NCI-H2081 treated with DMSO at 0.1 percent for 48 hours (cell line): ENCODE data around the gene FGFBP2.
"Not testable (repeated sequence)": the region's sequence is repeated elsewhere in the genome, so short reads cannot be mapped to it uniquely, and the experiment has no call there.

ENCODE experiments used
- DNase-seq: peaks from one replicate; lab custom pipeline; 2025; lab: John Stamatoyannopoulos, UW

Gene FGFBP2

DNA sequence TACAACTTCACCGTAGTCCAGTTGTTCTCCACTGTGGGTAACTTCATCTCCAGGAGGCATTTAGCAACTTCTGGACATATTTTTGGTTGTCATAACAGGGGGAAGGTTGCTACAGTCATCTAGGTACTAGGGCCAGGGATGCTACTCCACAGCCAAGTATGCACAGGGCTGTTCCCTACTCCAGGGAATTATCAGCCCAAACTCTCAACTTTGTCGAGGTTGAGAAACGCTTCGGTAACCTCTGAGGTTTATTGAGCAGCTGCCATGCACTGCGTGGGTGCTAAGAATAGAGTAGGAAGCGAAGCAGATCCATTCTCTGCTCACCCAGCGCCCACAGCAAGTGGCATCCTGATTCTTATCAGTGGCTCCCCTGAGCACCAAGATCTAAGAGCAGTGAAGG lies 32.7 kb downstream of the FGFBP2 start:
- DNase-seq, result no peak

DNA sequence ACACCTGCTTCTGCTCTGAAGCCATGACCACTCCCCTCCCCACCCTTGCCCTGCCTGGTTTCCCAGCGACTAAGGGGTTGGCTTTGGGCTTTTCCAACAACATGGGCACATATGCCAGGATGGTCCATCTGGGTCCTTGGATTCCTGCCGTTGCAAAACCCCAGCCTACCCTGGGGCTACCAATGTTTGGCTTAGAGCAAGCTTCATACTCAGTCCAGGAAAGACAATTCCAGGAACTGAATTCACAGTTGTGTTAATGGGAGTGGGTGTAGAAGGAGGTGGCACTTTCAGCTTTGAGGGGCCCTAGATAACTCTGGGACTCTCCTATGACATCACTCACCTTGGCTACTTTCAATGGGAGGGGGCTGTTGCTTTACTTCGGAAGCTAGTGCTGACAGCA lies 33.4 kb downstream of the FGFBP2 start:
- DNase-seq, result no peak

DNA sequence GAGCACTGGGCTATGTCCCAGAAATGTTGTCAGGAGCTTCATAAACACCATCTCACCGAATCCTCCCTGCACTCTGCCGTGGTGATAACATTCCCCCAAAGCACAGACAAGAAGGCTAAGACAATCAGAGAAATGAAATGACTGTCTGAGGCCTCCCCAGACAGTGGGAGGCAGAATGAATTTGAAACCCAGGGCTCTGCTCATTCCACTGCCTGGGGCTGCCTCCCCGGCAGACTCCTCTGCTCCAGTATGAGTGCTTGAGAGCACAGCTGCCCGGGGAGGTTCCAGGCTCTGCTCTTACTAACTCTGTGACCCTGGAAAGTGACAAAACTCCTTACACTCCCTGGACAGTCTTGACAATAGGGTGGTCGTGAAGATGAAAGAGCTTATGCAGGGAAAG lies 34.1 kb downstream of the FGFBP2 start:
- no peak for DNase-seq

DNA sequence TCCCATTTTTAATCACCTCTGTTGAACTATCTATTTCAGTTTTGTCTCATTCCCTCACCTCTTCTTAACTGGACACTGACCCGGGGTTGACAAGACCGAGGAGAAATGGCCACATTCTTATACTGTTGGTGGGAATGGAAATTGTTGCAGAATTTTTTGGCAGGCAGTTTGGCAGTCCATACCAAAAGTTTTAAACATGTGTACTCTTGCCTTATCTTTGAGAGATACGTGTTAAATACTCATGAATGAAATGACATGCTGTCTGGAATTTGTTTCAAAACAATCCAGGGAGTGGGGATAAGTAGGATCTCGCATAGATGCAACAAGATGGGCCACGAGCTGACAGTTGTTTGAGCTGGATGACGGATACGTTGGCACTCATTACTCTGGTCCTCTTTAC lies 36.5 kb downstream of the FGFBP2 start:
- DNase-seq, result no peak

DNA sequence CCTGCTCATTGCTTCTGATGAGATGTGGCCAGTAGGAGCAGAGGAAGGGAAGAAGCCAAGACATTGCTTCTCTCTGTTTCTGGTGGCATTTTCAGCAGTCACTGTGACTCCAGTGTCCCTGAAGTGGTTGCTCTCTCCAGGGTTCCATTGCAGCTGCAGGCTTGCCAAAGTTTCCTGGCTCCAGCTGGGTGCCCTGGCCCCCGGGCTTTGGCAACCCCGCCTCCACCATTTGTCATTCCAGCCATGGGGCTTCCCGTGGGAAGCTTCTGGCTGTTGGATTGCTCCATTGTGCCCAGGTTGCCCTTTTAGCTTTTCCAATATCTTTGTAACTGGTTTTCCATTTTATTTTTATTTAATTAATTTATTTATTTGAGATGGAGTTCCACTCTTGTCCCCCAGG lies 37.1 kb downstream of the FGFBP2 start:
- no peak for DNase-seq

DNA sequence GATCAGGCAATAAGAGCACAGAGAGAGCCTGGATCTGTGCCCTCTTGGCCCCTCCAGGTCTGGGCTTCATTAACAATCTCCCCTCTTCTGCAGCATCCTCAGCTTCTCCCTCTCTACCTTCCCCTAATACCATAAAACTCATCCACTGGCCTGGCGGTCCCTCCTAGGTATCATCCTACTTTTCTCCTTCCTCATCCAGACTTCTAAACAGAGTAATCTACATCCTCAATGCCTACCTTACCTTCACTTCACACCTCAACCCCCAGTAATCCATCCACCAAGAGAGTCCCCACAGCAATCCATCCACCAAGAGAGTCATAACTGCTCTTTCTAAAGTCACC lies 41.4 kb downstream of the FGFBP2 start:
- DNase-seq, result no peak

DNA sequence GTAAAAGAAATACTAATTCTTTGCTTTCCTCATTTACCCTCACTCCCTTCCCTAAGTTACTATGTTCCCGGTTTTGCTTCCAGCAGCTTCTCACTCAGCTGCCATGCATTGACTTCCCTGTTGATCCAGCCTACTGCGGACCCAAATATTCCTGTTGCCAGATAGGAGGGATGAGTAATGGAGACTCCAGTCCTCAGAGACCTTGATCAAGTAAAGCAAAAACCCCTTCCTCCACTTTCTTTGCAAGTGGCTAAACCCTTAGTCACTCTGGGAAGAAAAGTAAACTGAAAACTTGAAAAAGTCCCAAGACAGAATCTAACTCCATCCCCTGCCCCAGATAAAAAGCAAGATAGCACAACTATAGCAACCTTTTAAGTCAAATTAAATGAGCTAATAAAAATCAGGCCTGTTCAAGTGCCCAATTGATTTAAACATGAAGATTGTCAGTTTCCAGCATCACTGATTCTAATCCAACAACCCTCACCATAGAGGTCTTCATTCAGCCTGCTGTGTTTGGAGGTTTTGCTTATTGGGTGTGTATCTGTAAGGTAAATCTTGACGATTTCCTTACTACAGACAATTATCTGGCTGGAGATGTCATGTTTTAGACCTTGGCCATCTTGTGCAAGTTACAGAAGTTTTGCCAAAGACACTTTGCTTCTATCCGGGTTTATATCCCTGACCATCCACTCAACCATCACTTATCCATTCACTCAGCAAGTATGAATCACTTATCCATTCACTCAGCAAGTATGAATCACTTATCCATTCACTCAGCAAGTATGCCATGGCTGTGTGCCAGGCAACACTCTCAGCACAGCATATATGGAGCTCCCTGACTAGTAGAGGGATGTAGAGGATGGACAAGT lies 42.0 kb downstream of the FGFBP2 start:
- no peak for DNase-seq

DNA sequence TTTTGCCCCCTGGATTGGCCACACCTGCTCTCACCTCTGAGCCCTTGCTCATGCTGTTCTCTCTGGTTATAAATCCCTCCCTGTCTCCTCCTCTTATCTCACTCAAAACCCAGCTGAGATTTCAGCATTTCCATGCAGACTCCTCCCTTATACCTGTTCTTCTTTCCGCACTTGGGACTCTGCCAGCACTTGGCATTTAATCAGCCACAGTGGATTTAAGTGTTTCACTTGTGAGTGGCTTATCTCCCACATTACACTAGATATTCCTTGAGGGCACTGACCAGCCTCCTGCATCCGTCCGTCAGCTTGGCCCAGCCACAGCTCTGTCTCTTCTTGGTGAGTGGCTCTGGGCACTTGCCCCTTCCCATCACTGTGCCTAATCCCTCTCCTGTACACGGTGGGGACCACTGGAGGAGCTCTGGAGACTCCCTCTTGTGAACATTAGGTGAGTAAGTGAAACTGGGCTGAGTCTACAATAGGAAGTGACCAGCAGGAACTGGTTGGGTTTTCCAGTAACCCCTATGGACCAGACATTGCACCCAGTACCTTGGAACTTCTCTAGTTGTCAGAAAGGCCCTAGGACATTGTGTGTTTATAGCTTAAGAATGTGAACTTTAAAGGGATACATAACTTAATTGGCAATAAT lies 44.4 kb downstream of the FGFBP2 start:
- no peak for DNase-seq

DNA sequence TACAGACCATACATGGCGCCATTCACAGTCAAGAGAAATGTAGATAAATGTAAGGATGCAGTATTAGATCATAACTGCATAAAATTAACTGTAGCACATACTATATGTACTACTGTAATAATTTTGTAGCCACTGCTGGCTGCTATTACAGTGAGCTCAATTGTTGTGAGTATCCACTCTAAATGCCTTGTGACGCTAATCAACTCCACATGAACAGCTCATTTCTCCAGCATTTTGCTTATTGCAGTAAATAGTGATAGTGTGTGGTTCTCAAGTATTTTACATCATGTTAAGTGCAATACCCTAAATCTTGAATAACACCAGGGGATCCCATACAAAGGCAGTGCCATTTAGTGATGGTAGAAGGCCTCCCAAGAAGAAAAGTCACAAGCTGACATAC lies 45.7 kb downstream of the FGFBP2 start:
- no peak for DNase-seq

DNA sequence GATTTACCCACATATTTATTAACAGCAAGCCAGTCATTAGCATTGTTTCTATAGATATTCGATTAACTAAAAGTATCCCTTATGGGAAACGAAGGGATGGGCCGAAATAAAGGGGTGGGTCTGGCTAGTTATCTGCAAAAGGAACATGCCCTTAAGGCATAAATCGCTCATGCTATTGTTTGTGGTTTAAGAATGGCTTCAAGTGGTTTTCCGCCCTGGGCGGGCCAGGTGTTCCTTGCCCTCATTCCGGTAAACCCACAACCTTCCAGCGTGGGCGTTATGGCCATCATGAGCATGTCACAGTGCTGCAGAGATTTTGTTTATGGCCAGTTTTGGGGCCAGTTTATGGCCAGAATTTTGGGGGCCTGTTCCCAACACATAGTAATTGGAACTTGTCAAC lies 46.6 kb downstream of the FGFBP2 start:
- not testable (repeated sequence) for DNase-seq

DNA sequence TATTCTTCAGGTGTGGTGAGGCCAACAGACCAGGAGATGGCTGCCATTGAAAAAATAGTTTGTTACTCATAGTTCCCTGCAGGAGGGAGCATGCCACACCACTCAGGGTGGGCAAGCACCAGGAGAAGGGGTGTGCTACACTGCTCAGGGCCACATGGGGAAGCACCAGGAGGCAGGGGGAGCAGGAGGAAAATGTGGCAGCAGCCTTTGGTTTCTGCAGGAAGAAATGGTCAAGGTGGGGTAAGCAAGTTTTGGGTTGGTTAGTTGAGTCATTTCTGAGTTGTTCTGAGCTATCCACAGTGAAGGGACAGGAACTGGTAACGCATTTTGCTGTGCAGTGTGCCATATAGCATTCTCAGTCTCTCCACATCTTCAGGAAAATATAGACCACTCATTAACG lies 48.2 kb downstream of the FGFBP2 start:
- no peak for DNase-seq

DNA sequence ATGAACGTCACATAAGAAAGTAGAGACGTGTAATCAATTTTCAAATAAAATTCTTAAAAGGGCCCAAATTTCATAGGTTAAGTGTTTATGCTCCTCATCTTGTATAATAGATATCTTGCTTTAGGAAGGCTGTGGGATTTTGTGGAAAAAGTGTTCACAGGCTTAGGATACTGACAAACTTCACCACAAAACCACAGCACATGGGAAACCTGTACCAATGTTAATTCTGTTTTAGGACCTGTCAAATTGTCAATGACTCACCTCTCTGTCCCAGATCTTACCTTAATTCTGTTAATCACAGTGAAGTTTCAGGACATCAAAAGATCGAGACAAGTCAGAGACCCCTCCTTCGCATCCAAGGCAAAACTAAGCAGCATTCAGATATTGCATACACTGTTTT lies 48.7 kb downstream of the FGFBP2 start:
- no peak for DNase-seq

DNA sequence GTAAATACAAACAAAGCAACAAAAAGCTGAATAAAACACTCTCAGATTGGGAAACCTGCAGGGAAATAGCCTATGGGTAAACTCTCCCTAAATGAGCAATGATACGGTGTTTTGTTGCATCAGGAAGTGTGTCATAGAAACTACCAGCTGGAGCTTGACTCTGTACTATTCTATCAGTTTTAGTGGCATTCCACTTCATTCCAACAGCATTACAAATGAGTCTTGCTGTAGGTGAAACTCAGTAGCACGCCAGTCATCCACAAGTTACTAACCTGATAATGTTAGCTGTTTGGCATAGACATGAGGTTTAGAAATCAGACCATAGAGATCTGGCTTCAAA lies 49.4 kb downstream of the FGFBP2 start:
- no peak for DNase-seq

DNA sequence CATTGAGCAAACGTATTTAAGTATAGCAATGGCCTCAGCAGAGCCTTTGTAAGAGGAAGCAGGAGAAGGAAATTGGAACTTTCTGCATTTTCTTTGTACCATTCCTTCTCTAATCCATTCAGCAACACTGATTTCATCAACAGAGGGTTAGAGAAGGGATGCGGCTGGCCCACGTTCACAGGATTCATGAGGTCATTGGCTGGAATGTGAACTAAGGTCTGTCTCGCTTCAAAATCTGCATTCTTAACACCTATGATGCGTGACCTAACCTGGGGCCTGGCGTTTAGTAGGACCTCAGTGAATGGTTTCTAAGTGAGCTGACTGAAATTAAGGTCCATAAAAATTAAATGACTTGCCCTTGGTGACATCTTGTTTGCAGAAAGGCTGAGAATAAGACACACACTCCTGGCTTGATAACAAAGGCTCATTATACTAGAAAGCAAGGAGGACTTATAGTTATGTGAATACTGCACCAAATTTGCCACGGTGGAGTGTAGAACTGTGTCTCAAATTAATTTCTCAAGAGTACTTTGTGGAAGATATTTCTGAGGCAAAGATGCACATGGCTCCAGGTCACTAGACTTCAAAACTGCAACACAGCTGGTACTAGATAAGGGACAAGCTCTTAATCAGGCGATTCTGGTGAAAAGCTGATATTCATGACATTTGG lies 49.9 kb downstream of the FGFBP2 start:
- DNase-seq, result no peak

DNA sequence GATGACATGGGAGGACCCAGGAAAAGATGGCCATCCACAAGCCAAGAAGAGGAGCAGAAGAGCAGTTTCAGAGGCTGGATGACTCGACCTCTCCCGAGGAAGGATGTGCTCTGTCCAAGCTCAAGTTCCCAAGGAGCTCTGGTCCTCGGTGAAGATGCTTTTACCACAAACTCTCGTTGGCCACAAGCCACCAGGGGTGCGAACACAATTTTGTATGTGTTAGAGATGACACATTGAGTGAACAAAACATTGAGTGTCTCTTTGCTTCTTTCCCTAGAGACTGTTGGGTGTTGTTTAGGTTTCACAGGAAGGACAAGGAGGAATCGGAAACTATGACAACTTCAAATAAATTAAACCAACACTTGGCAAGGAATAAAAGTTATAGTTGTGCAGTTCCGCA lies 50.7 kb downstream of the FGFBP2 start:
- DNase-seq, result no peak
